VCaP (cell line): Measurements from ENCODE around the gene RASIP1.

Experiments used
- H3K27ac ChIP-seq: fragments of 450-650 bp; 2 replicates; pipeline ENCODE4 v1.5.1; 2017
- CTCF ChIP-seq: fragments of 450-650 bp; conservative IDR thresholded peaks from 2 replicates; pipeline ENCODE4 v1.5.1; 2017; ENCODE audit warnings: mild to moderate bottlenecking, moderate library complexity

Gene RASIP1

GRCh38 chr19:48734625-48735024 is 5.8 kb downstream of the RASIP1 start:
- no peak overlapping the region for H3K27ac ChIP-seq
- TF ChIP-seq CTCF: no peak

GRCh38 chr19:48731452-48731851 is 9.0 kb downstream of the RASIP1 start:
- no peak overlapping the region for H3K27ac ChIP-seq
- no peak for TF ChIP-seq CTCF

GRCh38 chr19:48728911-48729664 is 11.3 kb downstream of the RASIP1 start:
- H3K27ac ChIP-seq: no peak overlapping the region
- TF ChIP-seq CTCF: no peak

GRCh38 chr19:48726556-48726955 is 13.9 kb downstream of the RASIP1 start:
- no peak for TF ChIP-seq CTCF
- no peak overlapping the region for H3K27ac ChIP-seq

GRCh38 chr19:48724796-48725753 is 15.3 kb downstream of the RASIP1 start:
- TF ChIP-seq CTCF: no peak
- H3K27ac ChIP-seq: peak overlapping the region; percentile 56

- no peak for TF ChIP-seq CTCF
- H3K27ac ChIP-seq: no peak overlapping the region
Observed at GRCh38 chr19:48722196-48722708, 18.2 kb downstream of the RASIP1 start.

GRCh38 chr19:48720613-48721296 is 19.7 kb downstream of the RASIP1 start:
- TF ChIP-seq CTCF: no peak
- H3K27ac ChIP-seq: peak overlapping the region; percentile 71
